AG09309 (cell line): ENCODE measurements around the gene AMPD3.
"Not testable (repeated sequence)": the region's sequence is repeated elsewhere in the genome, so short reads cannot be mapped to it uniquely, and the experiment has no call there.

Experiments
- DNase-seq: peaks from one replicate; pipeline ENCODE4 v3.0.0-alpha.2; 2010; ENCODE audit warnings: low read depth
- H3K4me3 ChIP-seq: 2 replicates; pipeline ENCODE4 v1.5.1; 2011; ENCODE audit warnings: mild to moderate bottlenecking, low read depth, low read length, moderate library complexity; ENCODE audit not compliant: control insufficient read depth
- TF ChIP-seq, protein P1 (sequence below): IDR thresholded peaks from 2 replicates; pipeline ENCODE4 v1.5.1; 2011; ENCODE audit warnings: mild to moderate bottlenecking, low read depth, low read length, inconsistent platforms; ENCODE audit not compliant: insufficient read depth, control insufficient read depth; ENCODE audit errors: missing control alignments

The AMPD3 gene

GRCh38 chr11:10432971-10433370, 22.1 kb upstream of the AMPD3 start:
- H3K4me3 ChIP-seq, result no peak overlapping the region
- TF ChIP-seq, protein P1, sequence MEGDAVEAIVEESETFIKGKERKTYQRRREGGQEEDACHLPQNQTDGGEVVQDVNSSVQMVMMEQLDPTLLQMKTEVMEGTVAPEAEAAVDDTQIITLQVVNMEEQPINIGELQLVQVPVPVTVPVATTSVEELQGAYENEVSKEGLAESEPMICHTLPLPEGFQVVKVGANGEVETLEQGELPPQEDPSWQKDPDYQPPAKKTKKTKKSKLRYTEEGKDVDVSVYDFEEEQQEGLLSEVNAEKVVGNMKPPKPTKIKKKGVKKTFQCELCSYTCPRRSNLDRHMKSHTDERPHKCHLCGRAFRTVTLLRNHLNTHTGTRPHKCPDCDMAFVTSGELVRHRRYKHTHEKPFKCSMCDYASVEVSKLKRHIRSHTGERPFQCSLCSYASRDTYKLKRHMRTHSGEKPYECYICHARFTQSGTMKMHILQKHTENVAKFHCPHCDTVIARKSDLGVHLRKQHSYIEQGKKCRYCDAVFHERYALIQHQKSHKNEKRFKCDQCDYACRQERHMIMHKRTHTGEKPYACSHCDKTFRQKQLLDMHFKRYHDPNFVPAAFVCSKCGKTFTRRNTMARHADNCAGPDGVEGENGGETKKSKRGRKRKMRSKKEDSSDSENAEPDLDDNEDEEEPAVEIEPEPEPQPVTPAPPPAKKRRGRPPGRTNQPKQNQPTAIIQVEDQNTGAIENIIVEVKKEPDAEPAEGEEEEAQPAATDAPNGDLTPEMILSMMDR, result no peak
- no peak for DNase-seq

DNA sequence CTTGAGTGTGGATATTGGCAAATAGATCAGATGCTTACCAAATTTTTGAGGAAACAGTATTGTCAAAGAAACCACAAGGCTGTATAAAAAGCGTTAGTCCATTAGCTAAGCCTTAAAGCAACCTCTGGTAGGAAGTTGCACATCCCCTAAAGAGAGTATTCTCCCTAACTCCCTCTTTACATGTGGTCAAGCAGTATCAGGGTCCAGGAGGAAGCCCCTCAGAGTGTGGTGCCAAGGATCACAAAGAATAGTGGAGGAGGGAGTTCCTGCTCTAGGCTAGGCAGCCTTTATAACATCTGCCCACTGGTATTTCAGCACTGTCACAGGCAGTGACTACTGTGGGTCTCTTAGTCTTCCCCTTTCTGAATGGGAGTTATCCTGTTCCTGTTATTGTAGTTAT, 18.8 kb upstream of the AMPD3 start:
- no peak overlapping the region for H3K4me3 ChIP-seq
- DNase-seq, result no peak
- TF ChIP-seq, protein P1, result no peak

DNA sequence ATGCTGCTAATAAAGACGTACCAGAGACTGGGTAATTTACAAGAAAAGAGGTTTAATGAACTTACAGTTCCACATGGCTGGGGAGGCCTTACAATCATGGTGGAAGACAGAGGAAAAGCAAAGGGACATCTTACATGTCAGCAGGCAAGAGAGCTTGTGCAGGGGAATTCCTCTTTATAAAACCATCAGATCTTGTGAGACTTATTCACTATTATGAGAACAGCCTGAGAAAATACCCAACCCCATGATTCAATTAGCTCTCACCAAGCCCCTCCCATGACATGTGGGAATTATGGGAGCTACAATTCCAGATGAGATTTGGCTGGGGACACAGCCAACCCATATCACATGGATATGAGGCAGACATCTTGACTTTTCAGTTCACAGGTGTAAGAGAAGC, 18.4 kb upstream of the AMPD3 start:
- DNase-seq, H3K4me3 ChIP-seq: not testable (repeated sequence)

DNA sequence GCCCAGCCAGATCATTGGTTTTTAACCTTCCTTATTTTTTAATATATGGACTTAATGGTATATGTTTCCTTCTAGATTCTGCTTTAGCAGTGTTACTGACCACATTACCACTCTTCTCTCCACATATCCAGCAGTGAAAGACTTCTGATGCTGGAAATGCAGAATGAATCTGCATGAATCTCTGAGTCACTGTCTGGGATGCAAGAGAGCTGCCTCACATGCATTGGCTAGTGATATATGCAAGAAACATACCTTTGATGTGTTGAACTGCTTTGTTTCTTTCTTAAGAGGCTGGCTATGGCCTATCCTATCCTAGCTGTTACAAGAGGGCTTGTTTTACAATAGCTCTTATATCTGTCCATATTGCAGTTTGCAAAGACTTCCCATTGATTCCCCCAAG, 16.6 kb upstream of the AMPD3 start:
- DNase-seq, result no peak
- TF ChIP-seq, protein P1, result no peak
- no peak overlapping the region for H3K4me3 ChIP-seq

DNA sequence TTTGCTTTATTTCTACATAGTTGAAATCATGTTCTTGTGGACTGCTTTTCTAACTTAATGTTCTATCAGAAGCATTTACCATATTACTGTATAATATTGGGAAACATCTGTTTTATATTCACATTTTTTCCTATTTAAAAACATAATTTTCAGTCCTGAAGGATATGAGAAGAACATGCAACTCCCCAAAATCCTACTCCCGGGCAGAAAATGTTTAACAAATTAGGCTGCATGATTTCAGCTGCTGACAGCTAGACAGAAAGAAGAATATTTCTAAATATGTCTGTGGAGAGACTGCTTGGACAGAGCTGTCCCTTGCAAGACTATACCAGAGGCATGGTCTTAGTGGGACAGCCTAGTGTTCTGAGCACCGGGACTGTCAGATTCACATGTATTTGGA, 15.7 kb upstream of the AMPD3 start:
- TF ChIP-seq, protein P1, result no peak
- DNase-seq, result no peak
- H3K4me3 ChIP-seq, result no peak overlapping the region

DNA sequence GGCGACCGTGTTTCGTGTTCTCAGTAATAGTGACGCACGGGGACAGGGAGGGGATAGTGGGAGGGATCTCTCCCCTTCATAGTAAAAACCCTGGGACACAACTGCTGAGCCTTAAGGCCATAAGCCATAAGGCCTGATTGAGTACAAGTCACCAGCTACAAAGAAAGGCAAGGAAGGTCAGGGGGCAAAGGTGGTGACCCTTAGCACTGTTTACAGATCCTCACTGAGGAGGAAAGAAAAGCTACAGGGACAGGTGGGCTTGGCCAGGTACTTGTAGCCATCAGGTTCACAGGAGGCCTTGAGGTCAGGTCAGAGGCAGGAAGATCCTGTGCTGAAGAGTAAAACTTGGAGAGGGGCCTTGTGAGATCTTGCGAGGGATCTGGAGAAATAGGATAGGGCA, 15.1 kb upstream of the AMPD3 start:
- TF ChIP-seq, protein P1, result no peak
- DNase-seq, result no peak
- H3K4me3 ChIP-seq, result no peak overlapping the region

DNA sequence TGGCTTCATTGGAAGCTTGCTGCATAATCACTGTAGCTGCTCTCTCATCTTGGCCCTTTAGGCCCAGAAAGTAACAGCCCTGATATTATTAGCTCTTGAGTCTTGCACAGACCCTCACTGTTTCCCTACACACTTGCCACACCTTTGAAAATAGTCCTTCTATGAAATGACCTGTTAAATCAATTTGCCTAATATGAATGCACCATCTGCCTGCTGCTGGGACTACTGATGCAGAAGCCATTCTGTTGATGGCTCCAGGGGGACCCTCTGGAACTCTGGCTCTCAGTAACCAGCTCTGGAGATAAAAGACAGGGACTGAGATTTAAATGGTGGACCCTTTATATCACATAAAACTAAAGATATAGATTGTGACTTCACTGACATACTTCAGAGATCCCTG, 14.7 kb upstream of the AMPD3 start:
- DNase-seq, result no peak
- TF ChIP-seq, protein P1, result no peak
- no peak overlapping the region for H3K4me3 ChIP-seq
